Subcutaneous abdominal adipose tissue (tissue), 5 donors: ENCODE results near the gene TMBIM4.
A peak's percentile ranks its signal among the peaks of the same experiment; 100 is the strongest.

ENCODE experiments used
- H3K27ac ChIP-seq: one replicate; pipeline ENCODE4 v1.7.0; 2013; ENCODE audit warnings: low read depth, mild to moderate bottlenecking, inconsistent platforms, low read length, moderate library complexity
- H3K27me3 ChIP-seq, 5 donors: one replicate each; pipeline ENCODE4 v1.7.0; 2013; ENCODE audit warnings: low read length in 5 of 5, inconsistent platforms in 1 of 5; ENCODE audit not compliant: control insufficient read depth in 5 of 5, insufficient read depth in 4 of 5
- H3K36me3 ChIP-seq, 5 donors: one replicate each; pipeline ENCODE4 v1.7.0; 2013; ENCODE audit warnings: low read length in 5 of 5; ENCODE audit not compliant: control insufficient read depth in 5 of 5, insufficient read depth in 5 of 5
- H3K4me1 ChIP-seq, 5 donors: one replicate each; pipeline ENCODE4 v1.7.0; 2013; ENCODE audit warnings: low read length in 5 of 5, mild to moderate bottlenecking in 3 of 5, moderate library complexity in 1 of 5; ENCODE audit not compliant: control insufficient read depth in 5 of 5, insufficient read depth in 5 of 5
- H3K4me3 ChIP-seq, 5 donors: one replicate each; pipeline ENCODE4 v1.7.0; 2013; ENCODE audit warnings: low read length in 5 of 5, low read depth in 1 of 5
- H3K9ac ChIP-seq, 5 donors: one replicate each; pipeline ENCODE4 v1.7.0; 2013; ENCODE audit warnings: low read length in 5 of 5, mild to moderate bottlenecking in 4 of 5, moderate library complexity in 3 of 5
- H3K9me3 ChIP-seq, 5 donors: one replicate each; pipeline ENCODE4 v1.7.0; 2013; ENCODE audit warnings: low read length in 5 of 5; ENCODE audit not compliant: control insufficient read depth in 5 of 5
- donor health status: healthy.
- donor health status: healthy.
- donor health status: healthy.
- donor health status: healthy.
- donor health status: healthy.

Gene TMBIM4

GRCh38 chr12:66197495-66197921 is 27.7 kb upstream of the TMBIM4 start:
- H3K27ac ChIP-seq = peak overlapping the region; percentile 28

DNA sequence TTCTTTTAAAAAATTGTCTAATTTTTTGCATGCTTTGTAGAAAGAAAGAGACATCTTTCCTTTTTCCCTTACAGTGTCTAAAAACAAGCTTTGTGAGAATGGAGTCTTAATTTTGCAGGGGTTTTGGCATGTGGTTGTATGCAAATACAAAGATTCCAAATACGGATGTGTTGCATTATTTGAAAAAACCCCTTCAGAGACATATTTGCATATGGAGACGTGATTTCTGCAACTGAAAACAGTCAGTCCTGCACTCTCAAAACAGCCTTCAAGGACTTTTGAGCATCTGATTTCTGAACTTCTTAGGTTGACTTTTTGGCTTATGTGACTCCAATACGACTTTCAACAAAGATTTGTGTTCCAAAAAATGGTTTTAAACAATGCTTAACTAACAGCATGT is 27.0 kb upstream of the TMBIM4 start:
- peaks cover 0 to 4% (median 3%) of the 10 kb centered on the region in 5 donors for H3K9me3 ChIP-seq
- peaks cover 3 to 22% (median 19%) of the 10 kb centered on the region in 5 donors for H3K4me1 ChIP-seq
- no peak overlapping the region for H3K9ac ChIP-seq
- H3K27me3 ChIP-seq = no peaks in the 10 kb centered on the region
- no peak overlapping the region for H3K27ac ChIP-seq
- no peak overlapping the region for H3K4me3 ChIP-seq
- H3K36me3 ChIP-seq = peaks cover 0 to 6% (median 2%) of the 10 kb centered on the region in 5 donors

More at GRCh38 chr12:66197495-66197921, 27.7 kb upstream of the TMBIM4 start:
- Histone ChIP-seq H3K4me1 (peaks cover 3 to 22% (median 19%) of the 10 kb centered on the region in 5 donors), H3K9ac (no peak overlapping the region), H3K9me3 (peaks cover 0 to 4% (median 3%) of the 10 kb centered on the region in 5 donors), H3K36me3 (peaks cover 0 to 6% (median 2%) of the 10 kb centered on the region in 5 donors), H3K4me3 (no peak overlapping the region), H3K27me3 (no peaks in the 10 kb centered on the region)

DNA sequence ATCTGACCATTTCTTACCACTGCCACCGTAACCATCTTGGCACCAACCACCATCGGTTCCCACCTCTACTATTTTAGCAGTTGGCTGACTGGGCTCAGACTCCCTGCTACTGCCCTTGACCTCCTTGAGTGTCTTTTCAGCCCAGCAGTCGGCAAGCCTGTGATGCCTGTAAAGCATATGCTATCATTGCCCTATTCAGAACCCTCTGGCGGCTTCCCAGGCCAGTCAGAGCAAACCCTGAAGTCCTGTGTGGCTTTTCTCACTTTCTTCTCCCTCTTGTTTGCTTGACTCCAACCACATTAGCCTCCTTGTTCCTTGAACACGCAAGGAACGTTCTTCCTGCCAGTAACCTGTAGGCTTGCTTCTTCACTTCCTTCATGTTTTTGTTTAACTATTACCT is 25.4 kb upstream of the TMBIM4 start:
- H3K4me1 ChIP-seq = peaks cover 3 to 32% (median 21%) of the 10 kb centered on the region in 5 donors
- peaks cover 0 to 3% (median 2%) of the 10 kb centered on the region in 5 donors for H3K9me3 ChIP-seq
- H3K27me3 ChIP-seq = no peaks in the 10 kb centered on the region
- no peak overlapping the region for H3K4me3 ChIP-seq
- peaks cover 0 to 6% (median 2%) of the 10 kb centered on the region in 5 donors for H3K36me3 ChIP-seq
- no peak overlapping the region for H3K27ac ChIP-seq
- no peak overlapping the region for H3K9ac ChIP-seq

- Histone ChIP-seq H3K9ac (no peak overlapping the region), H3K27me3 (no peaks in the 10 kb centered on the region), H3K4me3 (no peak overlapping the region), H3K4me1 (peaks cover 3 to 36% (median 23%) of the 10 kb centered on the region in 5 donors), H3K27ac (no peak overlapping the region), H3K36me3 (peaks cover 0 to 6% (median 2%) of the 10 kb centered on the region in 5 donors), H3K9me3 (no peaks in the 10 kb centered on the region)
These were observed 24.3 kb upstream of the TMBIM4 start for GRCh38 chr12:66194122-66194521.

- Histone ChIP-seq H3K9me3 (no peaks in the 10 kb centered on the region), H3K27ac (no peak overlapping the region), H3K4me3 (peak overlapping the region in 1 of 5 donors; percentile 70), H3K36me3 (peaks cover 0 to 3% (median 2%) of the 10 kb centered on the region in 5 donors), H3K9ac (no peak overlapping the region), H3K4me1 (peaks cover 0 to 32% (median 14%) of the 10 kb centered on the region in 5 donors), H3K27me3 (no peaks in the 10 kb centered on the region)
These were observed 21.8 kb upstream of the TMBIM4 start for GRCh38 chr12:66191547-66192126.

DNA sequence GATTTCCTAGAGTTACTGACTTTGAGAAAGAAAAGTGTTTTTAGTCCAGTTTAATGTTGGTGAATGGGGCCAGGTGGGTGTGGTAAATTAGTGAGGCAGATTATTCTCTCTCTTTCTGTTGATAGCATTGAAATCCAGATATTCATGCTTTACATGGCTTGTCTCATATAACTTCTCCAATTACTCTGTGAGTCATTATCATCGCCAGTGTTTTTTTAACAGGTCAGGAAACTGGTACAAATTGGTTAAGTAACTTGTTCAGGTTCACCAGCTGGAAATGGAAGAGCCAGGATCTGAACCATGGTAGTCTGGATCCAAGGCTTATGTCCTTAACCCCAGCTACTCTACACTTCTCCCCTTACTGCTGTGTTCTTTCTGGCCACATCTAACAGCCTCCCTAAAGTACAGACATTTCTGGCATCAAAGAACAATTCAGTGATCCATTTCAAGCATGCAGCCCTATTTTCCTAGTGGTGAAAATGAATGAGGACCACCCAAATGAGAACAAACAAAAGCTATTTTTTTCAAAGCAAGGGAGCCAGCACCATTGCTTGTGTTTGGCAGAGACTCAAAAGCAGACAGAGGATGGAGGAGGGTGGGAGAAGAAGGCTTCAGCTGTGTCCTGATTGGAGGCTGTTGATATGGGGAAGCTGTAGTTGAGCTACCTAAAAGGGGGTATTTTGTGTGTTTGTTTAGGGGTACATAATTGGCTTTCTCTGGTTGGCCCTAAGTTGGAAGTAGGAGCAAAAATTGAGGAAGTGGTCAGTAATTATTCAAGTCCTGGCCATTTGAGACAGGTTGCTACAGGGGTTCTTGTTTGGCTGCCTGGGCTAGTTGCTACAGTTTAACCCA is 20.9 kb upstream of the TMBIM4 start:
- Histone ChIP-seq H3K27ac (no peak overlapping the region), H3K27me3 (no peaks in the 10 kb centered on the region), H3K4me3 (peak overlapping the region in 3 of 5 donors; percentile 70 to 85 (median 76)), H3K36me3 (peaks cover 0 to 3% (median 2%) of the 10 kb centered on the region in 5 donors), H3K9ac (peak overlapping the region in 2 of 5 donors; percentile 15 to 40), H3K9me3 (no peaks in the 10 kb centered on the region), H3K4me1 (peaks cover 0 to 32% (median 14%) of the 10 kb centered on the region in 5 donors)

GRCh38 chr12:66189889-66190288 is 20.1 kb upstream of the TMBIM4 start:
- no peaks in the 10 kb centered on the region for H3K27me3 ChIP-seq
- peak overlapping the region; percentile 70 to 87 (median 82) for H3K4me3 ChIP-seq
- no peaks in the 10 kb centered on the region for H3K9me3 ChIP-seq
- H3K9ac ChIP-seq = peak overlapping the region in 4 of 5 donors; percentile 28 to 83 (median 70)
- H3K27ac ChIP-seq = peak overlapping the region; percentile 58
- peaks cover 0 to 28% (median 14%) of the 10 kb centered on the region in 5 donors for H3K4me1 ChIP-seq
- peaks cover 0 to 3% (median 0%) of the 10 kb centered on the region in 5 donors for H3K36me3 ChIP-seq

DNA sequence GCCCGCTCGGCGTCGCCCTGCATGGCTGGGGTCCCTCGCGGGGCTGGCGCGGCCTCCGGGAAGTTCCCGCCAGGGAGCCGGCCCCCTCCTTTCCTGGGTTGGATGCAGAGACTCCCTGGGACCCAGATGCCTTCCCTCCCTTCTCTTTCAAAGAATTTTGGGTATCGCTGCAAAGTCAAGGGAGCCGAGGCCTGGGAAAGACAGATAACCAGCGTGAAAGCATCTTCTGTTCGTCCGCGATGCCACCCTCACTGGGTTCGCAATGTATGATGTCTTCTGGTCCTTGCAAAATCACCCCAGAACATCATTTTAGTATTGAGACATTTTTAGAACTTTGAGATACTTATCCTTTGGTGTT is 19.7 kb upstream of the TMBIM4 start:
- Histone ChIP-seq H3K9ac (peak overlapping the region in 4 of 5 donors; percentile 28 to 83 (median 70)), H3K27me3 (no peaks in the 10 kb centered on the region), H3K4me3 (peak overlapping the region; percentile 70 to 87 (median 82)), H3K36me3 (peaks cover 0 to 3% (median 0%) of the 10 kb centered on the region in 5 donors), H3K27ac (peak overlapping the region; percentile 58), H3K4me1 (peaks cover 0 to 28% (median 14%) of the 10 kb centered on the region in 5 donors), H3K9me3 (no peaks in the 10 kb centered on the region)

GRCh38 chr12:66188584-66189485 is 19.0 kb upstream of the TMBIM4 start, which contains the start of gene IRAK3:
TSS of gene IRAK3 (plus strand) at chr12:66189214. CDS start at chr12:66189300, 86 bp downstream.
- Histone ChIP-seq H3K9me3 (no peaks in the 10 kb centered on the region), H3K27ac (peak within 1 kb of the TSS; percentile 78), H3K27me3 (no peaks in the 10 kb centered on the region), H3K9ac (peak within 1 kb of the TSS; percentile 10 to 83 (median 70)), H3K4me1 (peaks cover 0 to 28% (median 14%) of the 10 kb centered on the region in 5 donors), H3K36me3 (peaks cover 0 to 3% (median 0%) of the 10 kb centered on the region in 5 donors), H3K4me3 (peak within 1 kb of the TSS; percentile 70 to 87 (median 82))
